ENCODE measurements around the gene OPCML.

OPCML gene

GRCh38 chr11:133175103-133175502 is 357.2 kb downstream of the OPCML start:
- TF ChIP-seq TOX (CRISPR knock-in tag; IDR thresholded peaks at IDR 0.05; ENCODE audit: borderline replicate concordance) (no peak), SNAI2 (CRISPR knock-in tag; IDR thresholded peaks at IDR 0.05) (no peak), CSDC2 (CRISPR knock-in tag; IDR thresholded peaks at IDR 0.05) (no peak), ZFP3 (CRISPR knock-in tag; IDR thresholded peaks at IDR 0.05) (no peak), ZC3H10 (CRISPR knock-in tag; IDR thresholded peaks at IDR 0.05) (no peak), ZFP30 (CRISPR knock-in tag; IDR thresholded peaks at IDR 0.05) (no peak), GLIS3 (CRISPR knock-in tag; IDR thresholded peaks at IDR 0.05) (no peak), ZNF8 (CRISPR knock-in tag; IDR thresholded peaks at IDR 0.05) (no peak), POU6F1 (CRISPR knock-in tag; IDR thresholded peaks at IDR 0.05; ENCODE audit: borderline replicate concordance, low read depth) (no peak), TCF4 (CRISPR knock-in tag; IDR thresholded peaks at IDR 0.05; ENCODE audit: borderline replicate concordance) (no peak), ZNF565 (CRISPR knock-in tag; conservative IDR thresholded peaks at IDR 0.05; ENCODE audit: low read depth) (no peak), ZNF70 (CRISPR knock-in tag; IDR thresholded peaks at IDR 0.05) (no peak), RARB (CRISPR knock-in tag; IDR thresholded peaks at IDR 0.05) (no peak), BACH2 (CRISPR knock-in tag; IDR thresholded peaks at IDR 0.05; ENCODE audit: borderline replicate concordance) (no peak), PPARA (CRISPR knock-in tag; IDR thresholded peaks at IDR 0.05; ENCODE audit: borderline replicate concordance) (no peak), CREB5 (CRISPR knock-in tag; IDR thresholded peaks at IDR 0.05; ENCODE audit: low read depth) (no peak)
- no peak for ATAC-seq

GRCh38 chr11:133173810-133174412 is 358.4 kb downstream of the OPCML start:
- TF ChIP-seq POU6F1 (CRISPR knock-in tag; IDR thresholded peaks at IDR 0.05; ENCODE audit: borderline replicate concordance, low read depth), result no peak
- no peak for TF ChIP-seq SNAI2 (CRISPR knock-in tag; IDR thresholded peaks at IDR 0.05)
- no peak for ATAC-seq

GRCh38 chr11:133172349-133172748 is 360.0 kb downstream of the OPCML start:
- no peak for ATAC-seq
- no peak for TF ChIP-seq GLIS3 (CRISPR knock-in tag; IDR thresholded peaks at IDR 0.05)
- no peak for TF ChIP-seq PATZ1 (CRISPR knock-in tag; IDR thresholded peaks at IDR 0.05; ENCODE audit: borderline replicate concordance)
- TF ChIP-seq ISL1 (CRISPR knock-in tag; IDR thresholded peaks at IDR 0.05), result no peak
- no peak for TF ChIP-seq OSR1 (CRISPR knock-in tag; IDR thresholded peaks at IDR 0.05)
- no peak for TF ChIP-seq SNAI2 (CRISPR knock-in tag; IDR thresholded peaks at IDR 0.05)
- no peak for TF ChIP-seq ZFP3 (CRISPR knock-in tag; IDR thresholded peaks at IDR 0.05)
- TF ChIP-seq CSDC2 (CRISPR knock-in tag; IDR thresholded peaks at IDR 0.05), result no peak
- TF ChIP-seq ZC3H10 (CRISPR knock-in tag; IDR thresholded peaks at IDR 0.05), result no peak
- TF ChIP-seq TCF4 (CRISPR knock-in tag; IDR thresholded peaks at IDR 0.05; ENCODE audit: borderline replicate concordance), result no peak
- no peak for TF ChIP-seq CREB5 (CRISPR knock-in tag; IDR thresholded peaks at IDR 0.05; ENCODE audit: low read depth)
- TF ChIP-seq TOX (CRISPR knock-in tag; IDR thresholded peaks at IDR 0.05; ENCODE audit: borderline replicate concordance), result no peak
- no peak for TF ChIP-seq ESRRG (CRISPR knock-in tag; IDR thresholded peaks at IDR 0.05)
- no peak for TF ChIP-seq ZFP30 (CRISPR knock-in tag; IDR thresholded peaks at IDR 0.05)
- no peak for TF ChIP-seq ZNF565 (CRISPR knock-in tag; conservative IDR thresholded peaks at IDR 0.05; ENCODE audit: low read depth)
- no peak for TF ChIP-seq PPARA (CRISPR knock-in tag; IDR thresholded peaks at IDR 0.05; ENCODE audit: borderline replicate concordance)
- TF ChIP-seq CSRNP3 (CRISPR knock-in tag; IDR thresholded peaks at IDR 0.05), result no peak
- no peak for TF ChIP-seq BACH2 (CRISPR knock-in tag; IDR thresholded peaks at IDR 0.05; ENCODE audit: borderline replicate concordance)

Measured in SK-N-SH treated with all-trans-retinoic acid at 6 μM for 48 hours (cell line).